ENCODE measurements around the gene PSME1. TPM values are rescaled to one million over a fixed set of nuclear protein-coding genes. Genes with fewer than 3 reads are reported as not detected.
A peak's percentile ranks its signal among the peaks of the same experiment; 100 is the strongest.

The PSME1 gene
- total RNA-seq, 4 donors from 2014 or later: 100 to 256 (median 116) TPM

- intact Hi-C loops (cut with DNase I): no loop called here
- peak within 1 kb of the TSS; percentile 92 to 98 (median 97) for H3K27ac ChIP-seq
- H3K27me3 ChIP-seq: no peaks in the 10 kb centered on the region
- peaks cover 46 to 83% (median 50%) of the 10 kb centered on the region in 3 donors for H3K36me3 ChIP-seq
- WGBS, 2 donors: 0% methylated on average over 1 to 4 of the region's 12 CpGs
- TF ChIP-seq POLR2A (IDR thresholded peaks at IDR 0.05): peak in 3 of 4 donors; percentile 31 to 77 (median 65)
- TF ChIP-seq, protein P1, sequence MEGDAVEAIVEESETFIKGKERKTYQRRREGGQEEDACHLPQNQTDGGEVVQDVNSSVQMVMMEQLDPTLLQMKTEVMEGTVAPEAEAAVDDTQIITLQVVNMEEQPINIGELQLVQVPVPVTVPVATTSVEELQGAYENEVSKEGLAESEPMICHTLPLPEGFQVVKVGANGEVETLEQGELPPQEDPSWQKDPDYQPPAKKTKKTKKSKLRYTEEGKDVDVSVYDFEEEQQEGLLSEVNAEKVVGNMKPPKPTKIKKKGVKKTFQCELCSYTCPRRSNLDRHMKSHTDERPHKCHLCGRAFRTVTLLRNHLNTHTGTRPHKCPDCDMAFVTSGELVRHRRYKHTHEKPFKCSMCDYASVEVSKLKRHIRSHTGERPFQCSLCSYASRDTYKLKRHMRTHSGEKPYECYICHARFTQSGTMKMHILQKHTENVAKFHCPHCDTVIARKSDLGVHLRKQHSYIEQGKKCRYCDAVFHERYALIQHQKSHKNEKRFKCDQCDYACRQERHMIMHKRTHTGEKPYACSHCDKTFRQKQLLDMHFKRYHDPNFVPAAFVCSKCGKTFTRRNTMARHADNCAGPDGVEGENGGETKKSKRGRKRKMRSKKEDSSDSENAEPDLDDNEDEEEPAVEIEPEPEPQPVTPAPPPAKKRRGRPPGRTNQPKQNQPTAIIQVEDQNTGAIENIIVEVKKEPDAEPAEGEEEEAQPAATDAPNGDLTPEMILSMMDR (IDR thresholded peaks at IDR 0.05): peak; percentile 93 to 99 (median 97)
- H3K9me3 ChIP-seq: no peaks in the 10 kb centered on the region
- peak; percentile 64 for DNase-seq
- H3K4me3 ChIP-seq: peak within 1 kb of the TSS; percentile 61 to 80 (median 69)
- peaks cover 21 to 67% (median 34%) of the 10 kb centered on the region in 3 donors for H3K4me1 ChIP-seq
Observed at GRCh38 chr14:24160850-24161804, 25.1 kb downstream of the PSME1 start, which contains the start of gene IRF9. Gene IRF9, plus strand, starts transcription at chr14:24161265. Its CDS starts 880 bp downstream, at chr14:24162145.

DNA sequence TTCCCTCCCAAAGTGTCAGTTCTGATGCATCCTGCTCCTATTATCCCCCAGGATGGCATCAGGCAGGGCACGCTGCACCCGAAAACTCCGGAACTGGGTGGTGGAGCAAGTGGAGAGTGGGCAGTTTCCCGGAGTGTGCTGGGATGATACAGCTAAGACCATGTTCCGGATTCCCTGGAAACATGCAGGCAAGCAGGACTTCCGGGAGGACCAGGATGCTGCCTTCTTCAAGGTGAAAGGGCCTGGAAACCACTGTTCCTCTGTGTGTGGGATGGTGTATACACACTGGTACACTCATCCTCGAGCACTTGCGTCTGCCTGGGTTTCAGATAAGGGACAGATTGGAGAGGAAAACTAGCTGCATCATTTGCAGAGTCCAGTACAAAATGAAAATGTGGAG lies 26.1 kb downstream of the PSME1 start:
- intact Hi-C loops (cut with DNase I): no loop called here
- Histone ChIP-seq H3K27ac (peak overlapping the region; percentile 92 to 98 (median 97)), H3K27me3 (no peaks in the 10 kb centered on the region), H3K4me1 (peaks cover 21 to 63% (median 34%) of the 10 kb centered on the region in 3 donors), H3K4me3 (peak overlapping the region; percentile 61 to 80 (median 69)), H3K9me3 (no peaks in the 10 kb centered on the region), H3K36me3 (peaks cover 43 to 83% (median 49%) of the 10 kb centered on the region in 3 donors)
- no peak for DNase-seq
- 8 to 11% methylated on average over 4 to 8 of the region's 8 CpGs for WGBS, 2 donors
- no peak for TF ChIP-seq POLR2A (IDR thresholded peaks at IDR 0.05)
- TF ChIP-seq, protein P1 (IDR thresholded peaks at IDR 0.05): no peak

- 17 to 75% methylated on average over 1 to 7 of the region's 14 CpGs for WGBS, 2 donors
Observed at GRCh38 chr14:24164518-24164991, 28.6 kb downstream of the PSME1 start.

DNA sequence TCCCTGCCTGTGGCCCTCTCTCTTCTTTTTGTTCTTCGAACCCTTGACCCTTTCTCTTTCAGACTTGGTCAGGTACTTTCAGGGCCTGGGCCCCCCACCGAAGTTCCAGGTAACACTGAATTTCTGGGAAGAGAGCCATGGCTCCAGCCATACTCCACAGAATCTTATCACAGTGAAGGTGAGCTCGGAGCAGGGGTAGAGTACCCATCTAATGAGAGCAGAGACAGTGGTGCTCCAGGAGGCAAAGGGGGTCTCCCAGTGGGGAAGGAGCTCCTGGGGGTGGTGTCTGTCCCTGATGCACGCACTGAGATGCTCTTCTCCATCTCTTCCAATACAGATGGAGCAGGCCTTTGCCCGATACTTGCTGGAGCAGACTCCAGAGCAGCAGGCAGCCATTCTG lies 29.8 kb downstream of the PSME1 start:
- no peak overlapping the region for H3K4me3 ChIP-seq
- H3K27me3 ChIP-seq: no peaks in the 10 kb centered on the region
- H3K36me3 ChIP-seq: peaks cover 28 to 85% (median 33%) of the 10 kb centered on the region in 3 donors
- peaks cover 19 to 52% (median 27%) of the 10 kb centered on the region in 3 donors for H3K4me1 ChIP-seq
- DNase-seq: no peak
- intact Hi-C loops (cut with DNase I): no loop called here
- no peaks in the 10 kb centered on the region for H3K9me3 ChIP-seq
- no peak overlapping the region for H3K27ac ChIP-seq
- 94 to 97% methylated on average over 3 to 5 of the region's 5 CpGs for WGBS, 2 donors
- TF ChIP-seq, protein P1 (IDR thresholded peaks at IDR 0.05): no peak
- no peak for TF ChIP-seq POLR2A (IDR thresholded peaks at IDR 0.05)

More at GRCh38 chr14:24164518-24164991, 28.6 kb downstream of the PSME1 start:
- Histone ChIP-seq H3K4me3 (no peak overlapping the region), H3K27me3 (no peaks in the 10 kb centered on the region), H3K36me3 (peaks cover 34 to 85% (median 37%) of the 10 kb centered on the region in 3 donors), H3K27ac (peak overlapping the region in 2 of 4 donors; percentile 17 to 36), H3K9me3 (no peaks in the 10 kb centered on the region), H3K4me1 (peaks cover 21 to 58% (median 34%) of the 10 kb centered on the region in 3 donors)
- TF ChIP-seq, protein P1 (IDR thresholded peaks at IDR 0.05): no peak
- no peak for TF ChIP-seq POLR2A (IDR thresholded peaks at IDR 0.05)
- no peak for DNase-seq
- intact Hi-C loops (cut with DNase I): no loop called here
